ENCODE results near the gene PAX5. TPM values are rescaled to one million over a fixed set of nuclear protein-coding genes. Genes with fewer than 3 reads are reported as not detected.

The PAX5 gene
- polyA plus RNA-seq, 2 of the 4 experiments (the other 2 are of a cell fraction) = not detected

- Histone ChIP-seq H3K4me1 (peaks cover 11% of the 10 kb centered on the region), H3K27ac (no peak overlapping the region), H3K4me3 (no peak overlapping the region), H3K9me3 (no peaks in the 10 kb centered on the region), H3K4me2 (no peak overlapping the region)
- 82% methylated on average over 28 of the region's 28 CpGs for WGBS (ENCODE audit: missing lambda C conversion rate)
- TF ChIP-seq JUN (IDR thresholded peaks at IDR 0.05) (no peak), CEBPB (IDR thresholded peaks at IDR 0.05) (no peak), POLR2A (IDR thresholded peaks at IDR 0.05; ENCODE audit: low read length) (no peak), EHF (CRISPR knock-in tag; IDR thresholded peaks at IDR 0.05) (no peak), MYC (IDR thresholded peaks at IDR 0.05; ENCODE audit: borderline replicate concordance, low read length) (no peak)
- TF ChIP-seq, protein P1, sequence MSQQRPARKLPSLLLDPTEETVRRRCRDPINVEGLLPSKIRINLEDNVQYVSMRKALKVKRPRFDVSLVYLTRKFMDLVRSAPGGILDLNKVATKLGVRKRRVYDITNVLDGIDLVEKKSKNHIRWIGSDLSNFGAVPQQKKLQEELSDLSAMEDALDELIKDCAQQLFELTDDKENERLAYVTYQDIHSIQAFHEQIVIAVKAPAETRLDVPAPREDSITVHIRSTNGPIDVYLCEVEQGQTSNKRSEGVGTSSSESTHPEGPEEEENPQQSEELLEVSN (IDR thresholded peaks at IDR 0.05; ENCODE audit: borderline replicate concordance, low read depth) = no peak
- FAIRE-seq (no peak), DNase-seq (ENCODE audit: low read depth in 1 of 2, low spot score in 1 of 2) (no peak), ATAC-seq (no peak)
- ChIA-PET CTCF (interaction anchor here (1.0 kb wide), 1 partner anchor 13 kb away, joined by 3 read pairs; no protein-coding TSS in a partner anchor), POLR2A (no interaction called here)
These were observed 94.2 kb downstream of the PAX5 start for GRCh38 chr9:36939655-36940499.

DNA sequence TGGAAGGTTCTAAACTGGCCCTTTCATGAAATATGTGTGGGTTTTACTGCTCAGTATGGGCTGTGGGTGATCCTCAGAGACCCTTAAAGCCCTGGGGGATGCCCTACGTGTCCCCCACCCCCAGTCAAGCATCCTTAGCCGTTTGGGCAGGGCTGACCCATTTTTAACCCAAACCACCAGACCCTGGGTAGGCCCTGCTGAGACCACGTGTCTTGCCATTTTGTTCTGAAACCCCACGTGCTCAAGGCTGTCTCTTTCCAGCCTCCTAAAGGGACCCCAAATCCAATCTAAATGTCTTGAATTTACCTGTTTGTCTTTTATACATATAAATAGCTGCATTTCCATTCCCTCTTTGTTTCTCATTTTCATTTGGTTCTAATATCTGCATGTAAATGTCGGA is 94.9 kb downstream of the PAX5 start:
- Histone ChIP-seq H3K4me2 (no peak overlapping the region), H3K4me3 (no peak overlapping the region), H3K4me1 (peaks cover 11% of the 10 kb centered on the region), H3K27ac (no peak overlapping the region), H3K9me3 (no peaks in the 10 kb centered on the region)
- no peak for ATAC-seq
- no peak for DNase-seq (ENCODE audit: low read depth in 1 of 2, low spot score in 1 of 2)
- ChIA-PET CTCF (interaction anchor here (1.0 to 2.5 kb wide), 5 partner anchors 9 to 65 kb away, joined by 3 to 11 read pairs (median 3); no protein-coding TSS in a partner anchor), POLR2A (no interaction called here)
- no peak for TF ChIP-seq MYC (IDR thresholded peaks at IDR 0.05; ENCODE audit: borderline replicate concordance, low read length)
- no peak for TF ChIP-seq HDAC2 (IDR thresholded peaks at IDR 0.05)
- no peak for TF ChIP-seq POLR2A (IDR thresholded peaks at IDR 0.05; ENCODE audit: low read length)
- TF ChIP-seq, protein P2, sequence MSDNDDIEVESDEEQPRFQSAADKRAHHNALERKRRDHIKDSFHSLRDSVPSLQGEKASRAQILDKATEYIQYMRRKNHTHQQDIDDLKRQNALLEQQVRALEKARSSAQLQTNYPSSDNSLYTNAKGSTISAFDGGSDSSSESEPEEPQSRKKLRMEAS (IDR thresholded peaks at IDR 0.05) = no peak
- 62% methylated on average over 5 of the region's 5 CpGs for WGBS (ENCODE audit: missing lambda C conversion rate)
- no peak for FAIRE-seq

GRCh38 chr9:36938617-36939016 is 95.5 kb downstream of the PAX5 start:
- ATAC-seq = no peak
- no peaks in the 10 kb centered on the region for H3K9me3 ChIP-seq
- CTCF ChIA-PET = interaction anchor here (0.9 to 2.5 kb wide), 6 partner anchors 8 to 65 kb away, joined by 3 to 11 read pairs (median 3); no protein-coding TSS in a partner anchor

DNA sequence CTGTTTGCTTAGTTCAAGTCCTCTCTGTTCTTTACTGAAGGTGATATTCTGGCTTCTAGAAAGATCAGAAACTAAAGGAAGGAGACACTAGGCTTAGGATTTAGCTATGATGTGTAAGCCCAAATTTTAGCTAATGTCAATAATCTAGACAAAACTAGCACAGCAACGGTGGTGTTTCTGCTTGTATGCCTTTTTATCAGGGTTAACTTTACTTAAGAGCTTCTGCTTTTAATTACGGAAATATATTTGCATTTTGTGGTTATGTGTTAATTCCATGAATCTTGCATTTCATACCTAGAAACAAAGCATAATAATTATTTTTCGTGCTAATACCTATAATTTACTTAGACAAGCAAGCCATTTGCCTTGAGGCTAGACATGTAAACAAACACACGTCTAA is 96.1 kb downstream of the PAX5 start:
- POLR2A ChIA-PET = interaction anchor here (0.6 kb wide), 1 partner anchor 25 kb away, joined by 3 read pairs; no protein-coding TSS in a partner anchor
- Histone ChIP-seq H3K27ac (no peak overlapping the region), H3K4me2 (no peak overlapping the region), H3K9me3 (no peaks in the 10 kb centered on the region), H3K4me1 (peaks cover 11% of the 10 kb centered on the region), H3K4me3 (no peak overlapping the region)
- FAIRE-seq (no peak), DNase-seq (ENCODE audit: low read depth in 1 of 2, low spot score in 1 of 2) (no peak), ATAC-seq (no peak)
- 62% methylated on average over 4 of the region's 4 CpGs for WGBS (ENCODE audit: missing lambda C conversion rate)
- TF ChIP-seq, protein P2 (IDR thresholded peaks at IDR 0.05) = no peak
- TF ChIP-seq TFCP2L1 (CRISPR knock-in tag; IDR thresholded peaks at IDR 0.05) = no peak
- no peak for TF ChIP-seq NR3C1 (IDR thresholded peaks at IDR 0.05)
- TF ChIP-seq CHD2 (IDR thresholded peaks at IDR 0.05; ENCODE audit: low read length, partially characterized antibody) = no peak
- TF ChIP-seq ZSCAN20 (CRISPR knock-in tag; IDR thresholded peaks at IDR 0.05) = no peak
- CTCF ChIA-PET = interaction anchor here (0.9 to 2.5 kb wide), 7 partner anchors 8 to 64 kb away, joined by 3 to 11 read pairs (median 4); no protein-coding TSS in a partner anchor

More at GRCh38 chr9:36938617-36939016, 95.5 kb downstream of the PAX5 start:
- POLR2A ChIA-PET = no interaction called here
- Histone ChIP-seq H3K4me3 (no peak overlapping the region), H3K4me2 (no peak overlapping the region), H3K27ac (no peak overlapping the region), H3K4me1 (peaks cover 11% of the 10 kb centered on the region)
- no peak for TF ChIP-seq TP53 (CRISPR knock-in tag; IDR thresholded peaks at IDR 0.05)
- TF ChIP-seq RNF2 (IDR thresholded peaks at IDR 0.05; ENCODE audit: borderline replicate concordance, low read depth) = no peak
- no peak for TF ChIP-seq MAZ (IDR thresholded peaks at IDR 0.05; ENCODE audit: borderline replicate concordance, low read depth, low read length)
- TF ChIP-seq NR3C1 (IDR thresholded peaks at IDR 0.05) = no peak
- no peak for TF ChIP-seq FOXS1 (CRISPR knock-in tag; IDR thresholded peaks at IDR 0.05)
- no peak for TF ChIP-seq ZNF302 (CRISPR knock-in tag; IDR thresholded peaks at IDR 0.05)
- no peak for TF ChIP-seq HEYL (CRISPR knock-in tag; IDR thresholded peaks at IDR 0.05)
- TF ChIP-seq EP300 (IDR thresholded peaks at IDR 0.05) = no peak
- TF ChIP-seq CEBPB (IDR thresholded peaks at IDR 0.05) = no peak
- 84% methylated on average over 6 of the region's 6 CpGs for WGBS (ENCODE audit: missing lambda C conversion rate)
- no peak for DNase-seq (ENCODE audit: low read depth in 1 of 2, low spot score in 1 of 2)
- FAIRE-seq = no peak

Data from A549 (cell line).